ENCODE measurements around the gene ODAM.
"Not testable (repeated sequence)": the region's sequence is repeated elsewhere in the genome, so short reads cannot be mapped to it uniquely, and the experiment has no call there.

The ODAM gene

DNA sequence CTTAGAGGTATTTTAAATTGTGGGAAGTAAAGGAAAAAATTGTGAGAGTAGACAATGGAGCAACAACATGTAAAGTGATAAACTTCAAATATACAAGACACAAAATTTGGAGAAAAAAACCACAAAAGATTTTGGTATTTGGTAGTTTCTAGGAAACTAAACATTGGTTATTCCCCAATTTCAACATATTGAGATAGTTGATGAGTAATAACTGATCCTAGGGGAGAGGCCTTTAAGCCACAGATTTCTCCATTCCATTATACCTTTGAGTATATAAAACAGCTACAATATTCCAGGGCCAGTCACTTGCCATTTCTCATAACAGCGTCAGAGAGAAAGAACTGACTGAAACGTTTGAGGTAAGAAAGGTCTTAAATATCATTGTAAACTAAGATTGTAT is 30.3 kb downstream of the ODAM start, which contains the start of gene FDCSP:
Gene FDCSP (plus strand): TSS at position 301 of the 400 bp plus-strand sequence. CDS start 5,071 bp downstream, outside the sequence.
- DNase-seq = no peak

DNA sequence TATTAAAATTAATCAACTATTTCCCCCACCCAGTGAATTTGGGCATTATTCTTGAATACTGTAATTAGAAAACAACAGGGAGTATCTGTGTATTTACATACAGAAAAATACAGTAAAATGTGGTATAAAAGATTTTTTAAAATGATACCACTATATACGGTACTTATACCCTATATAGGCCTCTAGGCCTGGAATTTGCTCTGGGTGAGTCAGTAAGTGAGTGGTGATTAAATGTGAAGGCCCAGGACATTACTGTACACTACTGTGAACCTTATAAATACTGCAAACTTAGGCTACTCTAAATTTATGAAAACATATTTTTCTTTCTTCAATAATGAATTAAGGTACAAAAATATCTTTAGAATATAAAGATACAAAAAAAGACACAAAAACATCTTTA is 40.6 kb downstream of the ODAM start:
- DNase-seq = no peak

DNA sequence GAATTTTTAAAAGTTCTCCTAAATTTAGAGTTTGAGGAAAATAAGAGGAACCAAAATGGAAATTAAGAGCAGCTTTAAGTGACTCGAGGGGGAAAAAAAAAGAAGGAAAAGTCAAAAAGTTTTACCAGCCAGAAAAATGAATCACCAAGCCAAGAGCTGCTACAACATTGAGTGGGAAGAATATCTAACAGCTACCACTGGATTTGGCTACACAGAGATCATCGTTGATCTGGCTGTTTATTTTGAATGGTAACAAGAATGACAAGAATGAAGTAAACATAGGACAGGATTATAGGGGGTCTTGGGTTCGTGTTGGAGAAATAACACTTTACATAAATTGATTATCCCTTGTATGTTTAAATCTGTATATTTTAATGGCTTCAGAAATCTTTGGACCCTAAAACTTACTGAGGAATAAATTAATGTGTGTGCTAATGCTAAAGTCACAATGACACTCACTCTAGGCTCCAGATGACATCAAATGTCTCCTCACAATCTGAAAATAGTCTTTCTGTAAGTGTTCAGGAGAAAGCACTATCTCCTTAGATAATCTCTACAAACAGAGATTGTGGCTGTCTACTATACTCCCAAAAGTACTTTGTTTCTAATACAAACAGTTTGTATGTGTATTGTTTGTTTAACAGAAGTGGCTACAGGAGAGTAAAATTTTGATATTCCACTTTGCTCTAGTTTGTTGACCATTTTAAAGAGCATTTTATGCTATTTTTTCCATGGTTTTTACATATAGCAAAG is 43.8 kb downstream of the ODAM start:
- no peak for DNase-seq

DNA sequence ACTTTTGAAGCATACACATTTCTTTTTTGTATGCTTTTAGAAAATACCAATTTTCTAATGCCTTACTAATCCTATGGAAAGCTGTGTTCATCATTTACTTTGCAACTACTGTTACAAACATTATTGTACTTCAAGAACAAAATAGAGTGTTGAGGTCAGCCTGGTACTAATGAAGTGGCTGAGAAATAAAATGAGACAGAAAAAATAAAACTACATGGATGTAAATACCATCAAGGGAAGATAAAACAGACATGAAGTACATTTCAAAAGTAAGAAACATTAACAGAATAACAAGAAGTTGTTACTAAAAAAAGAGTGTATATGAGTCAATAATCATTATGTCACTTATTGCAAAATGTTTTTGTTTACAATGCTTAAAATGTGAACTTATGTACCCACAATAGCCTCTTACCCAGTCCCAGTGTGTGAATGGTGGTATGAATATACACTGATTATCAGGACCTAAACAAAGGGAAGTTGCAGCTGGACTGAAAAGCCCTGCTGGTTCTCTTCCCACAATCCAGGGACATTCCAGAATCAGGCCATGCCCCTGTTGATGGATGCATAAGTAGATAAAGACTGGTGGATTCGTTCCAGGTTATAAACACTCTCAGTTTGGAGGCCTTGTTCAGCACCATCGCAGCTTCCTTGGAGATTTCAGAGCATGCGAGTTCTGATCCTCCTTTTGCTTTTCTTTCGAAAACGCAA is 44.5 kb downstream of the ODAM start:
- no peak for DNase-seq

DNA sequence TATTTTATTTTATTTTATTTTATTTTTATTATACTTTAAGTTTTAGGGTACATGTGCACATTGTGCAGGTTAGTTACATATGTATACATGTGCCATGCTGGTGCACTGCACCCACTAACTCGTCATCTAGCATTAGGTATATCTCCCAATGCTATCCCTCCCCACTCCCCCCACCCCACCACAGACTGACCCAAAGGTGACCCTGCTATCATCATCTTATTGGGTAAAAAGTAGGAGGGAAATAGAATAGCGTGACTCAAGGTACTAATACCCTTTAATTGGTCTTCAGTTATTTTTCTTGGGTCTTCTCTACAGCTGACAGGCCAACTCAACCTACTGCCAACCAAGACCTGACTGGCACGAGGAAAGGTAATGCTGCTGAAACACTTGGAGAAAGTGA is 46.8 kb downstream of the ODAM start, which contains the start of gene CSN3:
Gene CSN3 (plus strand): TSS at position 301 of the 400 bp plus-strand sequence. CDS start 2,223 bp downstream, outside the sequence.
- DNase-seq = not testable (repeated sequence)

DNA sequence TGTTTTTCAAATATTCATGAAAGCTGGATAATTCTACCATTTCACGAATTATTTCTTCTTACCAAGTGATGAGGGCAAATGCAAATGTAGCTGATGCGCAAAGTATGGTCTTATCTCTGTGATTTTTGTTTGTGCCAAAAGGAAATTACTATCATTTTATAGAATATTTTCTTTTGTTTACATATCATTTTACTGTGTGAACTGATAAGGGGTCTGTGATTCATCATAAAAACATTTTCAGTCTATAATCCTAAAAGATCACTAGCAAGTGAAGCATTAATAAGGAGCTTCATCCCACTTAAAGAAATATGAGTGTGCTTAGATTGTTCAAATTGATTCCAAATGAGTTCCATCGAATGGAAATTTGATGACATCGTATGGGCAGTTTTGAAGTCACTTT is 47.6 kb downstream of the ODAM start:
- no peak for DNase-seq

DNA sequence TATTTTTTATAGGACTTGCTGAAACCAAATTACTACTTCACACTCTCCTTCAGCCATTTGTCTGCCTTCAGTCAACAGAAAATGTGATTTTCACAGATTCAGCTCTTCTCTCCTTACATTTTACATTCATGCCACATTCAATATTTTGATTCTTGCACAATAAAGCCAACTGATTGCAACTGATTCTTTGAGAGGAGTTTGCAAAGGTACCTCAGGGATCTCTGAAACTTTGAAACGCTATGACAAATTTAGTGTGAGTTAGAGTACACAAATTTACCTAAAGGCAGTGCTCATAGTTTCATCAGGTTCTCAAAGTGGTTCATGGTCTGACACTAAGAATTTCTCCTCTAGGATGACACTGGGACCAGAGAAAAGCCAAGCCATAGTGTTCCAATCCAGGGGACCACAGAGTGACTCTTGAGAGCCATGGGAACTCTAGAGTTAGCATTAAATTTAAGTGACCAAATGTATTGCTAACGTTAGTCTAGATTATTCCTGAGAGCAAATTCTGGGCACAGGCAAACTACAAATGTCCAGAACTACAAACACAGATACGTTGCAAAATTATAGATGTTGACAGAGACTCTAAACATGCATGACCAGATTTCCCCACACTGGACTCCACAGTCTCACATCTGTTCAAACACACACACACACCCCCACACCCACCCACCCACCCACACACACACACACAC is 55.9 kb downstream of the ODAM start:
- DNase-seq = no peak

DNA sequence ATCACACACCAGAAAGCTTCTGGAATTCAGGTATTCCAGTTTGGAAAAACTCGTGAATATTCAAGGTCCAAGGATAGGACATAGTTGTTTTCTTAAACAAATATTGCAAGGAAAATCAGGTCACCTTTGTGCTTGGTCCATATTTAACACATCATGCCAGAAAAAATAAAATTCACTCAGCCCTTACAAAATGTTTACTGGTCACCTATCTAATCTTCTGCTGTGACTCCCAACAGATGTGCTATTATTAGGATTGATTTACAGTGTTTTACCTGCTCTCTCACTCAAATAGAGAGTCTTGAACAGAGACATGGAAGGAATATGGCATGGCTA is 56.4 kb downstream of the ODAM start:
- DNase-seq = no peak
